ENCODE results near the gene TBX19.

DNA sequence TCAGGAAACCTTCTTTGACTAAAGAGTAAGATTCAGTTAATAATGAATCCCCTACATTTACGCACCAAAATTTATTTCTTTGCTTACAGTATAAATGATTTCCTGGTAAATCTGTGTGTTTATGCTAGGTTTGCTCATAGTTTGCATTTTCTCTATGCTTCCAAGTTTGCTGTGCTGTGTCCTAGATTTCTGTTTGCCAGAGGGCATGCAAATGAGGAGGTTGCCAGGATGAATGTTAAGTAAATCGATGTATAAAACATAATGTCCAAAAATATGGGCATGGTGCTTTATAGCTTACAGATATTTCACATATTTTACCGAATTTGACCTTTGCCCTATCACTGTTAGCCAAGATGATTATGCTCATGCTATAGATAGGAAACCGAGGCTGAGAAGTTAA lies 63.8 kb downstream of the TBX19 start:
- TF ChIP-seq, protein P1, sequence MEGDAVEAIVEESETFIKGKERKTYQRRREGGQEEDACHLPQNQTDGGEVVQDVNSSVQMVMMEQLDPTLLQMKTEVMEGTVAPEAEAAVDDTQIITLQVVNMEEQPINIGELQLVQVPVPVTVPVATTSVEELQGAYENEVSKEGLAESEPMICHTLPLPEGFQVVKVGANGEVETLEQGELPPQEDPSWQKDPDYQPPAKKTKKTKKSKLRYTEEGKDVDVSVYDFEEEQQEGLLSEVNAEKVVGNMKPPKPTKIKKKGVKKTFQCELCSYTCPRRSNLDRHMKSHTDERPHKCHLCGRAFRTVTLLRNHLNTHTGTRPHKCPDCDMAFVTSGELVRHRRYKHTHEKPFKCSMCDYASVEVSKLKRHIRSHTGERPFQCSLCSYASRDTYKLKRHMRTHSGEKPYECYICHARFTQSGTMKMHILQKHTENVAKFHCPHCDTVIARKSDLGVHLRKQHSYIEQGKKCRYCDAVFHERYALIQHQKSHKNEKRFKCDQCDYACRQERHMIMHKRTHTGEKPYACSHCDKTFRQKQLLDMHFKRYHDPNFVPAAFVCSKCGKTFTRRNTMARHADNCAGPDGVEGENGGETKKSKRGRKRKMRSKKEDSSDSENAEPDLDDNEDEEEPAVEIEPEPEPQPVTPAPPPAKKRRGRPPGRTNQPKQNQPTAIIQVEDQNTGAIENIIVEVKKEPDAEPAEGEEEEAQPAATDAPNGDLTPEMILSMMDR (IDR thresholded peaks at IDR 0.05): no peak
- TF ChIP-seq ZFX (IDR thresholded peaks at IDR 0.05; ENCODE audit: borderline replicate concordance): no peak
